Measurements from ENCODE around the gene LY6G6F.

Gene LY6G6F

GRCh38 chr6:31715022-31715958 lies 8.6 kb downstream of the LY6G6F start, which contains the start of gene LY6G6D:
Gene LY6G6D, plus strand, starts transcription at chr6:31715348. Its CDS starts 8 bp downstream, at chr6:31715356.
- ChIA-PET POLR2A (interaction anchor here (0.9 to 5.2 kb wide), 7 partner anchors 8 to 112 kb away, joined by 3 to 43 read pairs (median 3); partner anchors contain the start of genes ABHD16A, HSPA1B, LY6G6F and MPIG6B), CTCF (interaction anchor here (2.2 kb wide), 1 partner anchor 15 kb away, joined by 13 read pairs; the partner anchor contains the start of gene DDAH2)
- DNase-seq (ENCODE audit: extremely low spot score) = no peak
- TF ChIP-seq BHLHE40 (IDR thresholded peaks at IDR 0.05; ENCODE audit: borderline replicate concordance) (no peak), LEF1 (IDR thresholded peaks at IDR 0.05; ENCODE audit: borderline replicate concordance) (no peak), ZNF384 (IDR thresholded peaks at IDR 0.05) (no peak), ELF4 (IDR thresholded peaks at IDR 0.05) (no peak), SP1 (IDR thresholded peaks at IDR 0.05) (no peak), NFRKB (IDR thresholded peaks at IDR 0.05) (no peak), ARNT (IDR thresholded peaks at IDR 0.05) (no peak), CTBP1 (IDR thresholded peaks at IDR 0.05; ENCODE audit: borderline replicate concordance) (no peak), SUZ12 (IDR thresholded peaks at IDR 0.05) (no peak), L3MBTL2 (conservative IDR thresholded peaks at IDR 0.05) (no peak), FOXK2 (IDR thresholded peaks at IDR 0.05) (no peak), PKNOX1 (IDR thresholded peaks at IDR 0.05) (no peak), FOXA1 (IDR thresholded peaks at IDR 0.05) (no peak), FOXM1 (IDR thresholded peaks at IDR 0.05; ENCODE audit: borderline replicate concordance) (no peak), TARDBP (IDR thresholded peaks at IDR 0.05) (no peak), HDGF (IDR thresholded peaks at IDR 0.05; ENCODE audit: borderline replicate concordance) (no peak)

- TF ChIP-seq FOXK2 (IDR thresholded peaks at IDR 0.05) (no peak), L3MBTL2 (conservative IDR thresholded peaks at IDR 0.05) (no peak), SUZ12 (IDR thresholded peaks at IDR 0.05) (no peak), ZNF384 (IDR thresholded peaks at IDR 0.05) (no peak), ARNT (IDR thresholded peaks at IDR 0.05) (no peak), FOXM1 (IDR thresholded peaks at IDR 0.05; ENCODE audit: borderline replicate concordance) (no peak), SP1 (IDR thresholded peaks at IDR 0.05) (no peak)
- no peak for DNase-seq (ENCODE audit: extremely low spot score)
- CTCF ChIA-PET = interaction anchor here (0.6 kb wide), 1 partner anchor 383 kb away, joined by 5 read pairs; no protein-coding TSS in a partner anchor
- POLR2A ChIA-PET = no interaction called here
Observed at GRCh38 chr6:31717499-31718222, 11.0 kb downstream of the LY6G6F start.

- no peak for DNase-seq (ENCODE audit: extremely low spot score)
- TF ChIP-seq FOXA1 (IDR thresholded peaks at IDR 0.05) (no peak), SP1 (IDR thresholded peaks at IDR 0.05) (no peak), FOXM1 (IDR thresholded peaks at IDR 0.05; ENCODE audit: borderline replicate concordance) (no peak), BHLHE40 (IDR thresholded peaks at IDR 0.05; ENCODE audit: borderline replicate concordance) (no peak), L3MBTL2 (conservative IDR thresholded peaks at IDR 0.05) (no peak), LEF1 (IDR thresholded peaks at IDR 0.05; ENCODE audit: borderline replicate concordance) (no peak), TARDBP (IDR thresholded peaks at IDR 0.05) (no peak), PKNOX1 (IDR thresholded peaks at IDR 0.05) (no peak), HDGF (IDR thresholded peaks at IDR 0.05; ENCODE audit: borderline replicate concordance) (no peak), ZNF384 (IDR thresholded peaks at IDR 0.05) (no peak), NFRKB (IDR thresholded peaks at IDR 0.05) (no peak), ARNT (IDR thresholded peaks at IDR 0.05) (no peak), SUZ12 (IDR thresholded peaks at IDR 0.05) (no peak), ELF4 (IDR thresholded peaks at IDR 0.05) (no peak), CTBP1 (IDR thresholded peaks at IDR 0.05; ENCODE audit: borderline replicate concordance) (no peak), FOXK2 (IDR thresholded peaks at IDR 0.05) (no peak)
- POLR2A ChIA-PET = no interaction called here
- CTCF ChIA-PET = interaction anchor here (0.6 kb wide), 1 partner anchor 382 kb away, joined by 5 read pairs; no protein-coding TSS in a partner anchor
Observed at GRCh38 chr6:31718265-31718664, 11.6 kb downstream of the LY6G6F start.

- no peak for DNase-seq (ENCODE audit: extremely low spot score)
- no peak for TF ChIP-seq ZNF384 (IDR thresholded peaks at IDR 0.05)
- POLR2A ChIA-PET = no interaction called here
- CTCF ChIA-PET = no interaction called here
Observed at GRCh38 chr6:31719001-31719400, 12.3 kb downstream of the LY6G6F start.

GRCh38 chr6:31720196-31720770 lies 13.6 kb downstream of the LY6G6F start:
- no peak for TF ChIP-seq FOXA1 (IDR thresholded peaks at IDR 0.05)
- TF ChIP-seq FOXK2 (IDR thresholded peaks at IDR 0.05) = no peak
- TF ChIP-seq L3MBTL2 (conservative IDR thresholded peaks at IDR 0.05) = no peak
- no peak for TF ChIP-seq SP1 (IDR thresholded peaks at IDR 0.05)
- TF ChIP-seq ARNT (IDR thresholded peaks at IDR 0.05) = no peak
- no peak for TF ChIP-seq SUZ12 (IDR thresholded peaks at IDR 0.05)
- no peak for TF ChIP-seq HDGF (IDR thresholded peaks at IDR 0.05; ENCODE audit: borderline replicate concordance)
- TF ChIP-seq ELF4 (IDR thresholded peaks at IDR 0.05) = no peak
- no peak for TF ChIP-seq LEF1 (IDR thresholded peaks at IDR 0.05; ENCODE audit: borderline replicate concordance)
- TF ChIP-seq BHLHE40 (IDR thresholded peaks at IDR 0.05; ENCODE audit: borderline replicate concordance) = no peak
- TF ChIP-seq FOXM1 (IDR thresholded peaks at IDR 0.05; ENCODE audit: borderline replicate concordance) = no peak
- TF ChIP-seq TARDBP (IDR thresholded peaks at IDR 0.05) = no peak
- no peak for TF ChIP-seq ZNF384 (IDR thresholded peaks at IDR 0.05)
- TF ChIP-seq CTBP1 (IDR thresholded peaks at IDR 0.05; ENCODE audit: borderline replicate concordance) = no peak
- no peak for TF ChIP-seq PKNOX1 (IDR thresholded peaks at IDR 0.05)
- ChIA-PET CTCF (no interaction called here), POLR2A (interaction anchor here (1.0 kb wide), 1 partner anchor 9 kb away, joined by 3 read pairs; no protein-coding TSS in a partner anchor)
- DNase-seq (ENCODE audit: extremely low spot score) = no peak

Data from HEK293T (cell line).